ENCODE results near the gene TCEA3. TPM values are rescaled to one million over a fixed set of nuclear protein-coding genes. Genes with fewer than 3 reads are reported as not detected.

The TCEA3 gene
- total RNA-seq, 4 donors from 2014 or later: 26.8 to 50.4 (median 48.0) TPM

- H3K36me3 ChIP-seq: no peaks in the 10 kb centered on the region
- H3K4me1 ChIP-seq: peaks cover 15 to 50% of the 10 kb centered on the region in 2 donors
- H3K27me3 ChIP-seq: no peaks in the 10 kb centered on the region
- WGBS, 2 donors: 67 to 71% methylated on average over 10 of the region's 12 CpGs
- no peaks in the 10 kb centered on the region for H3K9me3 ChIP-seq
- DNase-seq: no peak
- peak overlapping the region; percentile 24 to 67 (median 51) for H3K27ac ChIP-seq
- intact Hi-C loops (cut with DNase I): no loop called here
- H3K4me3 ChIP-seq (replicated peaks in 1 of 3): no peak overlapping the region
- TF ChIP-seq CTCF (IDR thresholded peaks at IDR 0.05) (no peak), POLR2A (IDR thresholded peaks at IDR 0.05) (no peak)
Measured at GRCh38 chr1:23470282-23471070, 45.9 kb upstream of the TCEA3 start.

DNA sequence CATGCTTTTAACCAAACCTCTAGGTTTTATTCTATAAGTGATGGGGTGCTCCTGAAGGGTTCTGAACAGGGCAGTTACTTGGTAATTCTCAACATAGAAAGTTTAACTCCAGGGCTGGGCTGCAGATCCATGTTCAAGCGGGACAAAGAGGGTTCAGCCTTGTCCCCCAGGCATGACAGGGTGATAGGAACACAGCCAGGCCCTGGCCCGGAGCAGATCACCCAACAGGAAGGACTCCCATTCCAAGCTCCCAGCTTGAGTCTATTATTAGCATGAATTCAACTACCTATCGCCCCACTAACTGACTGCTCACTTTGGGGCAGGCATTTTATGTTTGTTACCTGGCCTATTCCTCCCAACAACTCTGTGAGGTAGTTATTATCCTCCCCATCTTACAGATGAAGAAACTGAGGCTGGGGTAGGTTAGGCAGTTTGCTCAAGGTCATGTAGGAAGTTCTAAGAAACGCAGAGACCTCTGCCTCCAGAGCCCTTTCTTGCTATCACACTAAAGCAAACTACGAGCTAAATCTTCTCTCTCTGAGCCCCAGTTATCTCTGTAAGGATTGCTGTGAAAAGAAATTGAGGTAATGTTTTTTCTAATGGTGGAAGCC, 44.9 kb upstream of the TCEA3 start:
- no peaks in the 10 kb centered on the region for H3K27me3 ChIP-seq
- DNase-seq: no peak
- WGBS, 2 donors: 57 to 60% methylated on average over 5 of the region's 5 CpGs
- H3K4me3 ChIP-seq (replicated peaks in 1 of 3): no peak overlapping the region
- H3K4me1 ChIP-seq: peaks cover 7 to 40% of the 10 kb centered on the region in 2 donors
- H3K36me3 ChIP-seq: no peaks in the 10 kb centered on the region
- no peaks in the 10 kb centered on the region for H3K9me3 ChIP-seq
- intact Hi-C loops (cut with DNase I): no loop called here
- H3K27ac ChIP-seq: peak overlapping the region in 1 of 3 donors; percentile 51
- TF ChIP-seq POLR2A (IDR thresholded peaks at IDR 0.05) (no peak), CTCF (IDR thresholded peaks at IDR 0.05) (no peak)

DNA sequence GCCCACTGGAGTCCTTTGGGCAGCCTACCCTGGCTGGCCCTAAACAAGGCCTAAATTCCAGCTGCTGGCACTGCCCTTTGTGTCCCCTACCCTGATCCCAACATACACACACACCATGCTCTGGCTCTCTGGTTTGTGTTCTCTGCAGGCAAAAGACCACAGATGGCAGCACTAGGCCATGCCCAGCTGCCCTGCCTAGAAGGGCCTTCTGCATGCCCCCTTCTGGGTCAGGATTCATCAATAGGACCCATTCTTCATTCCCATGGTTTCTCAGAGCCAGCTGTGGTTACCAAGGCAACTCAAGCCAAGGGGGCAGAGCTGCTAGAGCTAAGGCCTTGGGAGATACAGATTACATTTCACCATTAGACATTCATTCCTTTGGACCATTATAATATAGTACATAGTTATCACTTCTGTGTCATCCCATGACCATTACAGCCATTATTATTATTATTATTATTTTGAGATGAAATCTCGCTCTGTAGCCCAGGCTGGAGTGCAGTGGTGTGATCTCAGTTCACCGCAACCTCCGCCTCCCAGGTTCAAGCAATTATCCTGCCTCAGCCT, 42.0 kb upstream of the TCEA3 start:
- Histone ChIP-seq H3K4me3 (replicated peaks in 1 of 3) (no peak overlapping the region), H3K27me3 (no peaks in the 10 kb centered on the region), H3K4me1 (peaks cover 8 to 32% of the 10 kb centered on the region in 2 donors), H3K27ac (no peak overlapping the region), H3K9me3 (no peaks in the 10 kb centered on the region), H3K36me3 (no peaks in the 10 kb centered on the region)
- DNase-seq: no peak
- TF ChIP-seq POLR2A (IDR thresholded peaks at IDR 0.05) (no peak), CTCF (IDR thresholded peaks at IDR 0.05) (no peak)
- intact Hi-C loops (cut with DNase I): no loop called here
- 97 to 98% methylated on average over 3 of the region's 3 CpGs for WGBS, 2 donors

- WGBS, 2 donors: 92 to 94% methylated on average over 3 of the region's 3 CpGs
- no peaks in the 10 kb centered on the region for H3K9me3 ChIP-seq
- intact Hi-C loops (cut with DNase I): no loop called here
- no peak for DNase-seq
- no peaks in the 10 kb centered on the region for H3K36me3 ChIP-seq
- H3K27me3 ChIP-seq: no peaks in the 10 kb centered on the region
- TF ChIP-seq CTCF (IDR thresholded peaks at IDR 0.05) (no peak), POLR2A (IDR thresholded peaks at IDR 0.05) (no peak)
- no peak overlapping the region for H3K27ac ChIP-seq
- peaks cover 5 to 12% of the 10 kb centered on the region in 2 donors for H3K4me1 ChIP-seq
- no peak overlapping the region for H3K4me3 ChIP-seq (replicated peaks in 1 of 3)
Measured at GRCh38 chr1:23463286-23463685, 38.7 kb upstream of the TCEA3 start.

- Histone ChIP-seq H3K4me3 (replicated peaks in 1 of 3) (no peak overlapping the region), H3K9me3 (no peaks in the 10 kb centered on the region), H3K27me3 (no peaks in the 10 kb centered on the region), H3K27ac (no peak overlapping the region), H3K4me1 (peaks cover 9 to 14% of the 10 kb centered on the region in 2 donors), H3K36me3 (no peaks in the 10 kb centered on the region)
- intact Hi-C loops (cut with DNase I): no loop called here
- 98 to 100% methylated on average over 2 of the region's 2 CpGs for WGBS, 2 donors
- TF ChIP-seq POLR2A (IDR thresholded peaks at IDR 0.05) (no peak), CTCF (IDR thresholded peaks at IDR 0.05) (no peak)
- no peak for DNase-seq
Measured at GRCh38 chr1:23462766-23463165, 38.2 kb upstream of the TCEA3 start.
